GM19372 (cell line): ENCODE data around the gene PRPF6.

Source experiments
- ATAC-seq: cut with Tn5 transposase; IDR thresholded peaks from one replicate; pipeline ENCODE4 v1.9.1; 2021; ENCODE audit warnings: mild to moderate bottlenecking, low read depth, moderate library complexity; ENCODE audit not compliant: unreplicated experiment

The PRPF6 gene

GRCh38 chr20:64045346-64046011, 64.5 kb downstream of the PRPF6 start:
- ATAC-seq, result no peak

DNA sequence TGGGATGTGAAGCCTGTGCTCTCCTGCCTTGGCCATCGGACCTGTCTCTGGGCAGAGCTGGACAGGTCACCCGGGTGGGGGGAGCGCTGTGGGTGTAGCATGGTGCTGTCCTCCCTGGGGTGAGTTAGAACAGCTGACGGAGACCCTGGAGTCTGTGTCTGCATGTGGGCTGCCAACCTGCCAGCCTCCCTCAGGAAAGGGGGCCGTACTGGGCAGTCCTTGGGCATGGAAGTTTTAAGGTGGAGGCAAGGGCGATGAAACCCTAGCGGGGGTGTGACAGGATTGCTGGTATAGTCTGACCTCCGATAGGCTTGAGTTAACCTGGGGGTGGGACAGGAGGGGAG, 66.1 kb downstream of the PRPF6 start:
- no peak for ATAC-seq

GRCh38 chr20:64047968-64048401, 67.1 kb downstream of the PRPF6 start:
- ATAC-seq, result no peak

DNA sequence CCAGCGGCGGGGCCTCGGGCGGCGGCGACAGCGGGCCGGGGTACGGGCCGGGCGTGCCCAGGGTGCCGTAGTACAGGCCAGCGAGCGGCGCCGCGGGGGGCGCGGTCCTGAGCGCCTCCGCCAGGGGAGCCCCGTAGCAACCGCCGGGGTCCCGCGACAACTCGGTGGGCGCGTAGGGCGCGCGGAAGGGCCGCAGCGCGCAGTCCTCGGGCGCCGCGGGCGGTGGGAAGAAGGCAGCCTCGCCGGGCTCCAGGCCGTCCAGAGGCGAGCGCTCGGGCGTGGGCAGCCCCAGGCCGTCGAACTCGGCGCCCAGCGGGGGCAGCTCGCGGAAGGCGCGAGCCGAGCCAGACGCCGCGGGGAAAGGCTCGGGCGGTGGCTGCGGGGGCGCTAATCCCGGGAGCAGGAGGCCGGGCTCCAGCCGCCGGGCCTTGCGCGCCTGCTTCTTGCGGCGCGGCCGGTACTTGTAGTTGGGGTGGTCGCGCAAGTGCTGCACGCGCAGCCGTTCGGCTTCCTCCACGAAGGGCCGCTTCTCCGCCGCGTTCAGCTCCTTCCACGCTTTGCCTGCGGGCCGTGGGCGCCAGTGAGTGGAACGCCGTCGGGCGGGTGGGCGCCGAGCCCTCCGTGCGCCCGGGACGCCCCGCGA, 67.6 kb downstream of the PRPF6 start:
- no peak for ATAC-seq

- no peak for ATAC-seq
These were observed 68.3 kb downstream of the PRPF6 start, which contains the start of gene SOX18 for GRCh38 chr20:64049060-64049877. Gene SOX18 (minus strand): TSS chr20:64049639. CDS start chr20:64049516, 123 bp downstream.

DNA sequence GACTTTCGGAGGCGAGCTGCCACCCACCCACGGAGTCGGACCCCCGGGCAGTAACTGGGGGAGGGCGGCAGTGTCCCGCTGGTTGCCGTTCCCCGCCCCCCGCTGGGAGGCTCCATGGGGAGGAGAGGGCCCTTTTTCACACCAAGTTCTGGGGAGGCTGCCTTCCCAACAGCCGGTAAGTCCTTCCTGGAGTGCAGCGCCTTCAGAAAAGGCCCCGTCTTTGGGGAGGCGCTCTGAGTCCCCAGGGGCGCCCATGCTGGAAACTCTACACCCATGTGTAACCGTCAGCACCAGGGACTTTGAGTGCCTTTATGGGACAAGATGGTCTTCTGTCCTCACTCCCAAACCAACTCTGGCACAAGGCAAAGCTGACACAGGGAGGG, 68.9 kb downstream of the PRPF6 start:
- no peak for ATAC-seq

GRCh38 chr20:64050261-64051032, 69.5 kb downstream of the PRPF6 start:
- no peak for ATAC-seq

DNA sequence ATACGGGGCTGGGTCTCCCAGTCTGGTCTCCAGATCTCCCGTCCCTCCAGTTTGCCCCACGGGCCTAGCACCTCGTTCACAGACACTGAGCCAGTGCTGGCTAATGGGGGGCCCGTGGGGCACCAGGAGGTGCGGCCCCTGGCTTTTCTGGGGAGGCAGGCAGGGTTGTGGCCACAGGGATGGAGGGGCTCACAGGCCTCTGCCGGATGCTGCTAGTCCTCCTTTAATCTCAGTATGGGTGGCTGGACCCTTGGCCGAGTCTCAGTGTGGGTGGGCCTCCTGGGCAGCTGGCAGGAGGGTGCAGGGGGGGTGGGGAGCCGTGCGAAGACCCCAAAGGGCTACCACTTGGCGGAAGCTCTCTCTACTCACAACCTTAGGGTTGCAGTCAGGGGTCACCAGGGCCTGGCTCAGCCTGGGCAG, 70.1 kb downstream of the PRPF6 start:
- ATAC-seq, result no peak

GRCh38 chr20:64051561-64052325, 70.8 kb downstream of the PRPF6 start:
- ATAC-seq, result no peak

DNA sequence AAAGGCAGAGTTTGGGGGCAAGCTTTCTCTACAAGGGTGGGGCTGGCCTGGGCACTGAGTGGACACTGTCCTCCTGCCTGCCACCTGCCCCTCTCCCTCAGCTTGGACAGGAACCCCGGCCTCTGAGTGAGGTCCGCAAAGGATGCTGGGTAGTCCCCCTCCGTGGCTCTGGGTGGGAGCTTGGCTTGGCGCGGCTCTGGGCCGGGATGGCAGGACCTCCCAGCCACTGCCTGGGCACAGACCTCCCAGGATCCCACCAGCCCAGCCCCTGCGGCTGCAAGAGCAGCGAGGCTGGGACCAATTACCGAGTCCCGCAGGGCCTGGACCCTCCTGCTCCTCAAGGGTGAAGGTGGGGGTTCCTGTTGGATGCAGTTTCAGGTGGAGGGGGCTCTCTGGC, 71.4 kb downstream of the PRPF6 start:
- ATAC-seq, result no peak

GRCh38 chr20:64052987-64053840, 72.3 kb downstream of the PRPF6 start:
- ATAC-seq, result no peak

GRCh38 chr20:64053841-64054661, 73.1 kb downstream of the PRPF6 start:
- no peak for ATAC-seq

DNA sequence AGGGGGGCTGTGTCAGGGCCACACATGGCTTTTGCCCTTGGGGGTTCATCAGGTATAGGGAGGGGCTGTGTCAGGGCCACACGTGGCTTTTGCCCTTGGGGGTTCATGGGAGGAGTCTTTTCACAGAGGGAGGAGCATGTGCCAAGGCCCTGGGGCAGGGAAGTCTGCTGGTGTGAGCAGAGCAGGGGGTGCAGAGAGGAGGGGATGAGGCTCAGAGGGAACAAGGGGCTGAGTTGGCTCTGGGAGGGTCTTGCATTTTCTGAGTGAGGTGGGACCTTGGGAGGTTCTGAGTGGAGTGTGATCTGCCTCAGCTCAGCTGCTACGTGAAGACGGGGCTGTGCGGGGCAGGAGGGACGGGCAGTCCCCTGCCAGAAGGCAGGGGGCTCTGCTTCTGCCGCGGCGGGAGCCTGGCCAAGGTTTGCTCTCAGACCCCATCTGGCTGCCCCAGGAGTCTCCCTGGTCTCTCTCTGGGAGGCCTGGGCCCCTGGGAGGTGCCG, 74.5 kb downstream of the PRPF6 start:
- ATAC-seq, result no peak

- ATAC-seq, result no peak
These were observed 75.1 kb downstream of the PRPF6 start for GRCh38 chr20:64055893-64056638.

- ATAC-seq, result no peak
These were observed 75.6 kb downstream of the PRPF6 start for GRCh38 chr20:64056639-64056888.

DNA sequence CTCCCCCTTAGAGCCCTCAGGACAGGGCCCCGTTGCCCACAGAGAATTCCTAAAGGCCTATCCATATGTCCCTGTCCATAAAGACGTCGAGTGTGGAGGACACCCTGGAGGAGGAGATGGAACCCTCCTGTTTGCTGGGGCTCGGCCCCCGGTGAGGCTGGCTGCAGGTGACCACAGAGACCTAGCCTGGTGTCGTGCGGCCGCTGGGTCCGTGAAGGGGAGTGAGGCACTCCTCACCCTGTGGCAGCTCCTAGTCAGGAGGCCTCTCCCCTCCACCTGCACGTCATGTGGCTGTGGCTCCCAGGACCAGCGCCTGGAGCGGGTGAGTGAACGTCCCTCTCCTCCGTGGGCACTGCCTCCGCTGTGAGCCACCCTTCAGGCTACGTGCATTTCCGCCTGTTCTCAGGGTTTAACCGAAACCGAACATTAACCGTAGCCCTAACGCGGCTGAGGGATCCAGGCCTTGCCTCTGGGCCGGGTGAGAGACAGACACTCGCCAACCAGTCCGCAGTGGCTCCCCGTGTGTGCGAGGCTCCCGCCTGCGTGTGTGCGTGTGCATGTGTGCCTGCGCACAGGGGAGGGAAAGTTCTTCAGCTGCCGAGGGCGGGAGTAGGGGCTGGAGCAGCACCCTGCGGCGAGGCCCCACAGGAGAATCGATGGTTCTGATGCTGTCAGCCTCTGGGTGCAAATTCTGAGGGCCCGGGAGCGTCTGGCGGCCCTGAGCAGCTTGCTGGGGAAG, 76.1 kb downstream of the PRPF6 start:
- ATAC-seq, result no peak
